GM21723 (cell line): ENCODE results near the gene PRDM16.

Experiments used
- ATAC-seq: cut with Tn5 transposase; IDR thresholded peaks from one replicate; pipeline ENCODE4 v1.9.1; 2021; ENCODE audit warnings: mild to moderate bottlenecking, moderate library complexity; ENCODE audit not compliant: unreplicated experiment

Gene PRDM16

GRCh38 chr1:3312898-3313575, 244.0 kb downstream of the PRDM16 start:
- ATAC-seq = no peak

- no peak for ATAC-seq
Measured at GRCh38 chr1:3313576-3313950, 244.6 kb downstream of the PRDM16 start.

GRCh38 chr1:3314491-3315381, 245.7 kb downstream of the PRDM16 start:
- ATAC-seq = no peak

- ATAC-seq = no peak
Measured at GRCh38 chr1:3315399-3316339, 246.7 kb downstream of the PRDM16 start.

- no peak for ATAC-seq
Measured at GRCh38 chr1:3316340-3316943, 247.4 kb downstream of the PRDM16 start.

- no peak for ATAC-seq
Measured at GRCh38 chr1:3317456-3317855, 248.5 kb downstream of the PRDM16 start.

GRCh38 chr1:3318329-3318728, 249.3 kb downstream of the PRDM16 start:
- ATAC-seq = no peak

- no peak for ATAC-seq
Measured at GRCh38 chr1:3319874-3320245, 250.9 kb downstream of the PRDM16 start.

GRCh38 chr1:3320246-3321152, 251.5 kb downstream of the PRDM16 start:
- ATAC-seq = no peak

GRCh38 chr1:3321559-3322449, 252.8 kb downstream of the PRDM16 start:
- no peak for ATAC-seq

GRCh38 chr1:3322450-3323020, 253.5 kb downstream of the PRDM16 start:
- ATAC-seq = no peak

GRCh38 chr1:3323021-3323795, 254.2 kb downstream of the PRDM16 start:
- no peak for ATAC-seq

- ATAC-seq = no peak
Measured at GRCh38 chr1:3323796-3324703, 255.0 kb downstream of the PRDM16 start.

- no peak for ATAC-seq
Measured at GRCh38 chr1:3324704-3325535, 255.9 kb downstream of the PRDM16 start.

- ATAC-seq = no peak
Measured at GRCh38 chr1:3326516-3327388, 257.7 kb downstream of the PRDM16 start.
